CD4-positive, alpha-beta memory T cell (primary cell): Measurements from ENCODE around the gene PRELID3B. TPM values are rescaled to one million over a fixed set of nuclear protein-coding genes. Genes with fewer than 3 reads are reported as not detected.

Experiments
- CTCF ChIA-PET: fragments of 350-600 bp; sonication (Branson Sonifier 250); formaldehyde crosslinking; loops from one replicate; lab custom pipeline; 2021; ENCODE audit warnings: inconsistent platforms; ENCODE audit not compliant: partially characterized antibody; lab: Charles Lee
- POLR2A ChIA-PET: fragments of 350-600 bp; sonication (Branson Sonifier 250); formaldehyde crosslinking; loops from one replicate; lab custom pipeline; 2021; ENCODE audit not compliant: partially characterized antibody; lab: Charles Lee
- DNase-seq, 5 donors: peaks; one replicate each; pipeline versions ENCODE4 v3.0.0 to v3.0.0-alpha.2; 2020 to 2022; ENCODE audit warnings: mixed read lengths in 1 of 5
- H3K27ac ChIP-seq: one replicate; pipeline ENCODE4 v1.7.0; 2013; ENCODE audit warnings: low read depth, low read length
- H3K27me3 ChIP-seq: 2 replicates; pipeline ENCODE4 v1.7.0; 2013; ENCODE audit warnings: mild to moderate bottlenecking, low read length, moderate library complexity; ENCODE audit not compliant: insufficient read depth
- H3K36me3 ChIP-seq: 2 replicates; pipeline ENCODE4 v1.7.0; 2013; ENCODE audit warnings: mild to moderate bottlenecking, low read length, moderate library complexity; ENCODE audit not compliant: insufficient read depth
- H3K4me1 ChIP-seq: 2 replicates; pipeline ENCODE4 v1.7.0; 2013; ENCODE audit warnings: mild to moderate bottlenecking, low read length, moderate library complexity; ENCODE audit not compliant: insufficient read depth
- H3K4me3 ChIP-seq, 2 donors: one replicate each; pipeline ENCODE4 v1.7.0; 2013; ENCODE audit warnings: low read length in 2 of 2, mild to moderate bottlenecking in 1 of 2
- H3K9me3 ChIP-seq, 2 donors: one replicate each; pipeline ENCODE4 v1.7.0; 2013; ENCODE audit warnings: low read length in 2 of 2, control low read depth in 1 of 2; ENCODE audit not compliant: control insufficient read depth in 1 of 2
- H3K27ac Mint-ChIP-seq, 7 donors: one replicate each; pipeline ENCODE4 v1.8.0; 2020 to 2021; ENCODE audit warnings: mixed read lengths in 7 of 7, mild to moderate bottlenecking in 6 of 7, inconsistent platforms in 3 of 7, moderate library complexity in 3 of 7
- H3K27me3 Mint-ChIP-seq, 2 donors: one replicate each; pipeline ENCODE4 v1.8.0; 2020 to 2021; ENCODE audit warnings: mixed read lengths in 2 of 2
- H3K36me3 Mint-ChIP-seq, 2 donors: one replicate each; pipeline ENCODE4 v1.8.0; 2020 to 2021; ENCODE audit warnings: mixed read lengths in 2 of 2, inconsistent platforms in 1 of 2, mild to moderate bottlenecking in 1 of 2
- H3K4me1 Mint-ChIP-seq, 4 donors: one replicate each; pipeline ENCODE4 v1.8.0; 2020 to 2021; ENCODE audit warnings: mixed read lengths in 4 of 4, mild to moderate bottlenecking in 1 of 4
- H3K4me3 Mint-ChIP-seq, 8 donors: one replicate each; pipeline ENCODE4 v1.8.0; 2020 to 2021; ENCODE audit warnings: mixed read lengths in 8 of 8, mild to moderate bottlenecking in 7 of 8, moderate library complexity in 6 of 8, inconsistent platforms in 3 of 8
- H3K9me3 Mint-ChIP-seq, 8 donors: one replicate each; pipeline ENCODE4 v1.8.0; 2020 to 2021; ENCODE audit warnings: mixed read lengths in 8 of 8, mild to moderate bottlenecking in 5 of 8, inconsistent platforms in 3 of 8, moderate library complexity in 1 of 8
- intact Hi-C: fragments of 100-400 bp; cut with micrococcal nuclease; formaldehyde crosslinking; loops from one replicate; pipeline ENCODE4 v1.15.1; 2023
- polyA plus RNA-seq, 2 donors: library from polyadenylated mRNA; unstranded; fragments of 300-500 nt; fragmentation: Illumina TruSeq; gene quantifications; one replicate each; pipeline ENCODE4 v1.2.3, GENCODE V29; 2021
- total RNA-seq, 2 experiments: library from RNA; stranded (reverse); gene quantifications; one replicate each; pipeline ENCODE4 v1.2.3, GENCODE V29; 2021

The PRELID3B gene
- total and polyA plus RNA-seq, 4 experiments from 2014 or later: 35.7 to 54.7 (median 50.2) TPM

DNA sequence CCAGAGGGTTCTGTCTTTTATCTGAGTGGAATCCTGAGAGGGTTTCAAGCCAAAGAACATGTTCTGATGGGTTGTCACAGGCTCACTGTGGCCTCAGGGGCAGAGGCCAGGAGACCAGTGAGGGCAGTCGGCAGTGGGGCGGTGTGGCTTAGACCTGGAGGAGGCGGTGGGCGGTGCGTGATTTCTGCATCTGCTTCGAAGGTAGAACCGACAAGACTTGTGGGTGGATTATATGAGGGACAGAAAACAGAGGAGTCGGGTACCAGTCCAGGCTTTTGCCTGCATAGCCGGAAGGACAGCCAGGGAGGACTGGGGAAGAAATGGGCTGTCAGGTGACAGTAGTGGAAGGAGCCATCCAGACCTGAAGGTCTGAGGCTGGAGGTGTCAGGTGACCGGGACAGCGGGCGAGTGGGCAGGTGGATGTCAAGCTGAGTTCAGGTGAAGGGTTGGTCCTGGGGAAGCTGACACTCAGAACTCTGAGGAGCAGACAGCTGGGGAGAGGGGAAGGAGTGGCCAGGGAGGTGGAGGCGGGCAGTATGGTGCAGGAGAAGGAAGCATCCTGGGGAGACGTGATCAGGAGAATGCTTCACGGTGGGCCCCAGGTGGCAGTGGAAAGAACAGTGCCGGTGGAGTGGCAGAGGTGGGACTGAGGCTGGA, 38.6 kb downstream of the PRELID3B start:
- H3K9me3 Mint-ChIP-seq: no peaks in the 10 kb centered on the region
- DNase-seq: no peak
- peak overlapping the region in 7 of 8 donors; percentile 15 to 83 (median 76) for H3K4me3 Mint-ChIP-seq
- intact Hi-C loops: no loop called here
- peaks cover 22 to 45% (median 34%) of the 10 kb centered on the region in 4 donors for H3K4me1 Mint-ChIP-seq
- no peak overlapping the region for H3K27ac ChIP-seq
- CTCF ChIA-PET: no interaction called here
- H3K27ac Mint-ChIP-seq: peak overlapping the region; percentile 82 to 94 (median 90)
- H3K4me1 ChIP-seq: peaks cover 37% of the 10 kb centered on the region
- no peaks in the 10 kb centered on the region for H3K27me3 Mint-ChIP-seq
- H3K36me3 ChIP-seq: peaks cover 5% of the 10 kb centered on the region
- peaks cover 0 to 12% of the 10 kb centered on the region in 2 donors for H3K36me3 Mint-ChIP-seq
- POLR2A ChIA-PET: interaction anchor here (0.6 to 3.3 kb wide), 2 partner anchors 11 to 28 kb away, joined by 3 to 23 read pairs; partner anchors contain the start of gene ATP5F1E
- H3K27me3 ChIP-seq: no peaks in the 10 kb centered on the region
- no peak overlapping the region for H3K4me3 ChIP-seq
- no peaks in the 10 kb centered on the region for H3K9me3 ChIP-seq

DNA sequence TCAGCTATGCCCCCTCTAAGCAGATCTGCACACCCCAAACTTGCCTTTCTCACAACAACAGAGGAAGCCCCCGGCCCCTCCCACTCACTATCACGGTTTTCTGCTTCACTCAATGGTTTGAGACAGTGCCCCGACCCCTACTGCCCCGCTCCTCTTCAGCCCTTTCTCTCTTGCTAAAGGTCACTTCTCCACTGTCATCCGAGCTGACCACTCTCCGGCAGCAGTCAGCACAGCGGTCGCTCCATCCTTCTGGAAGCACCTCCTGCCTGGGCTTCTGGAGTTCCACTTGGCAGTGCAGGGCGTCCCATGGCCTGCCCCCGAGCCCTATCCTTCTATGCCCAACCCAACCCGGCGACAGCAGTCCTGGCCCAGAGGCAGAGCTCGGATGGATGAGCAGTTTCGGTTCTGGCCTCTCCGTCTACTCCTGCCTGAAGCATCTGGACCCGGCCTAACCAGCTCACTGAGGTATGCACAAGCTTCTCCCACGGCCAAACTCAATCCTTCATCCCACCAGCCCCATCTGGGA, 39.6 kb downstream of the PRELID3B start:
- no peak overlapping the region for H3K4me3 ChIP-seq
- H3K36me3 ChIP-seq: peaks cover 5% of the 10 kb centered on the region
- Mint-ChIP-seq H3K4me1 (peaks cover 22 to 45% (median 34%) of the 10 kb centered on the region in 4 donors), H3K4me3 (peak overlapping the region in 1 of 8 donors; percentile 36), H3K9me3 (no peaks in the 10 kb centered on the region), H3K27me3 (no peaks in the 10 kb centered on the region), H3K27ac (peak overlapping the region in 5 of 7 donors; percentile 67 to 93 (median 85)), H3K36me3 (peaks cover 0 to 14% of the 10 kb centered on the region in 2 donors)
- POLR2A ChIA-PET: no interaction called here
- no peak for DNase-seq
- H3K9me3 ChIP-seq: no peaks in the 10 kb centered on the region
- intact Hi-C loops: no loop called here
- CTCF ChIA-PET: no interaction called here
- peaks cover 36% of the 10 kb centered on the region for H3K4me1 ChIP-seq
- no peak overlapping the region for H3K27ac ChIP-seq
- no peaks in the 10 kb centered on the region for H3K27me3 ChIP-seq

DNA sequence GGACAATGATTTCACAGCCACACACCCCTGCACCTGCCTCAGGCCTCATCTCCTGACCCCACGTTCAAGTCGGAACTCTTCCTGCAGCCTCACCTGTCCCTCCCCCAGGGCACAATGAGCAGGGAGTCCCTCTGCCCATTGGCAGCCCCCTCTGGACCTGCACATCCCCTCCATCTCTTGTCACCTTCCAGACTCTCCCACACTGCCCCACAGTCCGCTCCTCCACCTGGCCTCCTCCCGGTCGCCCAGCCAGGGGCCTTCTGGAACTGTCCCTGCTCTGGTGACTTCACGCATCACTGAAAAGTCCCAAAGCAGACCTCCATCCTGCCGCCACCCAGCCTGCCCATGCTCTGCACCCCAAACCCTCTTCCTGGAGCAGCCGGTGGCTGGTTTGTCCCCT, 40.2 kb downstream of the PRELID3B start:
- POLR2A ChIA-PET: no interaction called here

DNA sequence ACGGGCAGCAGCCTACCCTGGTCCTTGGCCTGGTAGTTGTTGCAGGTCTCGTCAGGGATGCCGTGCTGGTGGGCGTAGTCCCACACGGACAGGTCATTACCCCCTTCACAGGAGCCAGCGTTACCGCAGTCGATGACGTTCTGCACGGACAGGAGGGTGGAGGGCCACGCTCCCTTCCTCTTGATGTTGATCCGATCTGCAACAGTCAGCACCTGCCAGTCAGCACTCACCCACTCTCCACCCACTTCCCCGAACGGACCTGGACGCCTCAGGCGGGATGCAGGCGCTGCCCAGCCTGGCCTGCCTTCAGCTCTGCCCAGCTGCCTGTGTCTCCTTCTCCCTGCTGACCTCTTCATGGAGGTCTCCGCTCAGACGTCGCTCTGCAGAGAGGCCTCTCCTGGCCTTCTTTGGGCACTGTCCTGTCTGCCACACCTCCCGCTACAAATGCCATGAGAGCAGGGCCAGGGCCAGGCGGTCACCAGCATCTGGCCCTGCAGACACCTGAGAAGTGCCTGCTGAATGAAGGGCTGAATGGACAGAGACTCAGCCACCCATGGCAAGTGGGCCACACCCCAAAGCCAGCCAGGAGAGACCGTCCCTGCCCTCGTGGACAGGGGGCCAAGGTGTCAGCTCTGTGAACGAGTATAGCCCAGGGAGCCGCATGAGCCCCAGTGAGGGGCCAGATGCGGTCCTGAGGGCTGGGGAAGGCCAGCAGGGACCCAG, 41.0 kb downstream of the PRELID3B start:
- intact Hi-C loops: no loop called here
- Histone ChIP-seq H3K36me3 (peaks cover 14% of the 10 kb centered on the region), H3K4me3 (no peak overlapping the region), H3K9me3 (no peaks in the 10 kb centered on the region), H3K27ac (no peak overlapping the region), H3K27me3 (no peaks in the 10 kb centered on the region), H3K4me1 (peaks cover 28% of the 10 kb centered on the region)
- no peak overlapping the region for H3K27ac Mint-ChIP-seq
- ChIA-PET CTCF (no interaction called here), POLR2A (interaction anchor here (1.2 kb wide), 1 partner anchor 31 kb away, joined by 3 read pairs; the partner anchor contains the start of gene ATP5F1E)
- DNase-seq: no peak
- peaks cover 22 to 41% (median 34%) of the 10 kb centered on the region in 4 donors for H3K4me1 Mint-ChIP-seq
- H3K4me3 Mint-ChIP-seq: no peak overlapping the region
- H3K36me3 Mint-ChIP-seq: peaks cover 12 to 26% of the 10 kb centered on the region in 2 donors
- H3K27me3 Mint-ChIP-seq: no peaks in the 10 kb centered on the region
- no peaks in the 10 kb centered on the region for H3K9me3 Mint-ChIP-seq

More for the DNA sequence above, 40.2 kb downstream of the PRELID3B start:
- no peaks in the 10 kb centered on the region for H3K27me3 ChIP-seq
- DNase-seq: no peak
- Mint-ChIP-seq H3K9me3 (no peaks in the 10 kb centered on the region), H3K4me3 (no peak overlapping the region), H3K27me3 (no peaks in the 10 kb centered on the region), H3K36me3 (peaks cover 5 to 19% of the 10 kb centered on the region in 2 donors), H3K27ac (peak overlapping the region in 3 of 7 donors; percentile 60 to 85 (median 68)), H3K4me1 (peaks cover 22 to 41% (median 34%) of the 10 kb centered on the region in 4 donors)
- no peaks in the 10 kb centered on the region for H3K9me3 ChIP-seq
- H3K4me3 ChIP-seq: no peak overlapping the region
- peaks cover 10% of the 10 kb centered on the region for H3K36me3 ChIP-seq
- CTCF ChIA-PET: no interaction called here
- intact Hi-C loops: no loop called here
- no peak overlapping the region for H3K27ac ChIP-seq
- H3K4me1 ChIP-seq: peaks cover 30% of the 10 kb centered on the region

DNA sequence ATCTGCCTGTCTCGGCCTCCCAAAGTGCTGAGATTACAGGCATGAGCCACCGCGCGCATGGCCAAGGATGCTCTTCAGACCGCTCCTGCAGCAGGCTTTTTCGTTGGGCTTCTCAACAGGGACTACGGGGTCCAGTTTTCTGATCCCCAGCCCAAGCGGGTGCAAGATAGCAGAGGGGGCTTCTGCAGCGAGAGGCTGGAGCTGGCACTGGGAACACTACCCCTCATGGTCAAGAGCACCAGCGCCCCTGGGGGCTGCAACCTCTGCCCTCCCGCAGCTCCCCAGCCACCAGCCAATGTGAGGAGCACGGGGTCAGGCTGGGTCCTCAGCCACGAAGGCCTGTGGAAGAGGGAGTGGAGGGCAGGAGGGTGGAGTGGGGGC, 41.5 kb downstream of the PRELID3B start:
- Mint-ChIP-seq H3K27me3 (no peaks in the 10 kb centered on the region), H3K4me1 (peaks cover 22 to 39% (median 32%) of the 10 kb centered on the region in 4 donors), H3K27ac (no peak overlapping the region), H3K36me3 (peaks cover 15 to 31% of the 10 kb centered on the region in 2 donors), H3K9me3 (no peaks in the 10 kb centered on the region), H3K4me3 (no peak overlapping the region)
- CTCF ChIA-PET: no interaction called here
- Histone ChIP-seq H3K4me3 (no peak overlapping the region), H3K27ac (no peak overlapping the region), H3K36me3 (peaks cover 15% of the 10 kb centered on the region), H3K9me3 (no peaks in the 10 kb centered on the region), H3K27me3 (no peaks in the 10 kb centered on the region), H3K4me1 (peaks cover 23% of the 10 kb centered on the region)
- intact Hi-C loops: no loop called here
- DNase-seq: no peak
- POLR2A ChIA-PET: interaction anchor here (1.2 kb wide), 1 partner anchor 31 kb away, joined by 3 read pairs; the partner anchor contains the start of gene ATP5F1E

DNA sequence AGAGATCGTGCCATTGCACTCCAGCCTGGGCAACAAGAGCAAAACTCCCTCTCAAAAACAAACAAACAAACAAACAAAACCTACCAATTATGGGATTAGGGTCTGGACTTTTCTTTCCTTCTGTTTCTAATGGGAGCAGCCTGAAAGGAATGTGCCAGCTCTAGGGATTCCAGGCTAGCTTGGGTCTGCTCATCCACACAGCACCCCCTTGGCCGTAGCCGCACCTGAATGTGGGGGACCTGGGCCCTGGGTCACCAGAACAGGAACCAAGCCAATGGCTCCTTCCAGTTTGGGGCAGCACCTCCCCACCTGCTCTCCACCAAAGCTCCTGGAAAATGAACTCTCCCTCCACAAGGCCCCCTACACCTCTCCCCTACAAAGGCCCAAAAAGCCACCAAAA, 42.3 kb downstream of the PRELID3B start:
- H3K9me3 Mint-ChIP-seq: no peaks in the 10 kb centered on the region
- no peak overlapping the region for H3K27ac ChIP-seq
- no peaks in the 10 kb centered on the region for H3K9me3 ChIP-seq
- H3K36me3 ChIP-seq: peaks cover 22% of the 10 kb centered on the region
- DNase-seq: no peak
- peaks cover 22 to 38% of the 10 kb centered on the region in 2 donors for H3K36me3 Mint-ChIP-seq
- H3K4me1 Mint-ChIP-seq: peaks cover 18 to 31% (median 26%) of the 10 kb centered on the region in 4 donors
- ChIA-PET POLR2A (no interaction called here), CTCF (no interaction called here)
- H3K4me3 Mint-ChIP-seq: no peak overlapping the region
- no peak overlapping the region for H3K4me3 ChIP-seq
- H3K4me1 ChIP-seq: peaks cover 16% of the 10 kb centered on the region
- H3K27me3 ChIP-seq: no peaks in the 10 kb centered on the region
- H3K27me3 Mint-ChIP-seq: no peaks in the 10 kb centered on the region
- intact Hi-C loops: no loop called here
- peak overlapping the region in 1 of 7 donors; percentile 76 for H3K27ac Mint-ChIP-seq

DNA sequence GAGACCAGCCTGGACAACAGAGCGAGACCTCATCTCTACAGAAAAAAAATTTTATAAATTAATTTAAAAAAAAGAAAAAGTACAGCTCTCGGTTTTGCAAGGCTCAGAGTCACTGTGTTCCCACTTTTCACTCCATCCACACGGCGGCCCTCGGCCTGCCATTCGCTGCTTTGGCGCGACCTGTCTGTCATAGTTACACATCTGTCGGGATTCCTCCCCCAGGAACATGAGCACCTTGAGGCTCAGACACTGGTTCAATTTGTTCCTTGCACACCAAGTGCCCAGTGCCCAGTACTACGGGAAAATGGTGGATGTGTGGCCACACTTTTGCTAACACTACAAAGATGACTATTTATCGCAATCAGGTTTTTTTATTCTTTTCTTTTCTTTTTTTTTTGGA, 43.9 kb downstream of the PRELID3B start:
- no peak overlapping the region for H3K4me3 ChIP-seq
- no peaks in the 10 kb centered on the region for H3K27me3 ChIP-seq
- peaks cover 27% of the 10 kb centered on the region for H3K36me3 ChIP-seq
- H3K27me3 Mint-ChIP-seq: no peaks in the 10 kb centered on the region
- H3K27ac Mint-ChIP-seq: peak overlapping the region in 2 of 7 donors; percentile 35 to 64
- ChIA-PET POLR2A (interaction anchor here (1.0 kb wide), 1 partner anchor 14 kb away, joined by 3 read pairs; no protein-coding TSS in a partner anchor), CTCF (no interaction called here)
- peaks cover 1 to 15% (median 10%) of the 10 kb centered on the region in 4 donors for H3K4me1 Mint-ChIP-seq
- no peak overlapping the region for H3K4me3 Mint-ChIP-seq
- DNase-seq: no peak
- H3K36me3 Mint-ChIP-seq: peaks cover 24 to 50% of the 10 kb centered on the region in 2 donors
- H3K9me3 ChIP-seq: no peaks in the 10 kb centered on the region
- intact Hi-C loops: no loop called here
- H3K27ac ChIP-seq: no peak overlapping the region
- H3K9me3 Mint-ChIP-seq: no peaks in the 10 kb centered on the region
- H3K4me1 ChIP-seq: no peaks in the 10 kb centered on the region
